ENCODE data around the gene DGKG.

DNA sequence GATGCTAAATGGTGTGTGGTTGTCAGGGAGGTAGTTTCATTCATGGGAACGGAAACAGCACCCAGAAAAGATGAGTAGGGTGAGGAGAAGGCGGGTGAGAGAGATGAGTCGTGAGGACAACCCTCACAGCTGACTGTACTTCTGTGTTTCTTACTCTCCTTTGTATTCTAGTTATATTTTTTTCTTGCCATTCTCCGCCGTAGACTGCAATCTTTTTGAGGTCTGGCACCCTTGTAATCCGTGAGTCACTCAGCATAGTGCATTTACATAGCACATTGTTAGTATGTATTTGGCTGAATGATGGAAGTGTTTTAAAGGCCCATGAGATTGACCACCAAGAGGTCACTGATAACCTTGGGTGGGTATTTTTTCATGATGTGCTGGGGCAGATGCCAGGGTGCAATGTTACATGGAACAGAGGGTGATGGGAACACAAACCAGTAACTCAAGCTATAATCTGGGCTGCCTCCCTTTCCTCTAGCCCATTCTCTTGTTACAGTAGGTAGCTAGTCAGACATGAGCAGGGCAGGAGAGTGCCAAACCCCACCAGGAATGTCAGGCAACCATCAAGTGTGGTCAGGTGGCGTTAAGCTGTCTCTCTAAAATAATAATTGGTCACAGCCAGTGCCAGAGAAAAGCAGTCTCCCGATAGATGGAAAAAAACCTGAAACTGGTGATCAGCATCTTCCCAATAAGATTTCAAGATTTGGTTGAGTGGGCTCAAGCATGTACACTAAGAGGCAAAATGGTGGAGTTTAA, 18.8 kb upstream of the DGKG start:
- TF ChIP-seq, protein P1, sequence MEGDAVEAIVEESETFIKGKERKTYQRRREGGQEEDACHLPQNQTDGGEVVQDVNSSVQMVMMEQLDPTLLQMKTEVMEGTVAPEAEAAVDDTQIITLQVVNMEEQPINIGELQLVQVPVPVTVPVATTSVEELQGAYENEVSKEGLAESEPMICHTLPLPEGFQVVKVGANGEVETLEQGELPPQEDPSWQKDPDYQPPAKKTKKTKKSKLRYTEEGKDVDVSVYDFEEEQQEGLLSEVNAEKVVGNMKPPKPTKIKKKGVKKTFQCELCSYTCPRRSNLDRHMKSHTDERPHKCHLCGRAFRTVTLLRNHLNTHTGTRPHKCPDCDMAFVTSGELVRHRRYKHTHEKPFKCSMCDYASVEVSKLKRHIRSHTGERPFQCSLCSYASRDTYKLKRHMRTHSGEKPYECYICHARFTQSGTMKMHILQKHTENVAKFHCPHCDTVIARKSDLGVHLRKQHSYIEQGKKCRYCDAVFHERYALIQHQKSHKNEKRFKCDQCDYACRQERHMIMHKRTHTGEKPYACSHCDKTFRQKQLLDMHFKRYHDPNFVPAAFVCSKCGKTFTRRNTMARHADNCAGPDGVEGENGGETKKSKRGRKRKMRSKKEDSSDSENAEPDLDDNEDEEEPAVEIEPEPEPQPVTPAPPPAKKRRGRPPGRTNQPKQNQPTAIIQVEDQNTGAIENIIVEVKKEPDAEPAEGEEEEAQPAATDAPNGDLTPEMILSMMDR (IDR thresholded peaks at IDR 0.05; ENCODE audit: insufficient read depth, low read length): no peak
- no peak for TF ChIP-seq REST (IDR thresholded peaks at IDR 0.05; ENCODE audit: insufficient replicate concordance, low read depth)

Measured in HL-60 (cell line).